HG03575 (cell line): ENCODE results near the gene DNAH14.
"Not testable (repeated sequence)": the region's sequence is repeated elsewhere in the genome, so short reads cannot be mapped to it uniquely, and the experiment has no call there.

Experiments used
- ATAC-seq: cut with Tn5 transposase; IDR thresholded peaks from one replicate; pipeline ENCODE4 v1.9.1; 2021; ENCODE audit not compliant: unreplicated experiment, insufficient number of reproducible peaks, low FRiP score; ENCODE audit errors: extremely low read depth

The DNAH14 gene

GRCh38 chr1:225113265-225113664 is 183.8 kb downstream of the DNAH14 start:
- no peak for ATAC-seq

GRCh38 chr1:225114354-225114990 is 185.0 kb downstream of the DNAH14 start:
- ATAC-seq: no peak

- ATAC-seq: no peak
Observed at GRCh38 chr1:225119307-225119706, 189.8 kb downstream of the DNAH14 start.

- no peak for ATAC-seq
Observed at GRCh38 chr1:225121095-225121494, 191.6 kb downstream of the DNAH14 start.

- no peak for ATAC-seq
Observed at GRCh38 chr1:225131869-225132268, 202.4 kb downstream of the DNAH14 start.

- no peak for ATAC-seq
Observed at GRCh38 chr1:225137976-225138375, 208.5 kb downstream of the DNAH14 start.

- no peak for ATAC-seq
Observed at GRCh38 chr1:225143001-225143400, 213.5 kb downstream of the DNAH14 start.

GRCh38 chr1:225146478-225146877 is 217.0 kb downstream of the DNAH14 start:
- no peak for ATAC-seq

- ATAC-seq: not testable (repeated sequence)
Observed at GRCh38 chr1:225147791-225148190, 218.3 kb downstream of the DNAH14 start.

GRCh38 chr1:225152061-225152460 is 222.6 kb downstream of the DNAH14 start:
- ATAC-seq: no peak

GRCh38 chr1:225155555-225155954 is 226.1 kb downstream of the DNAH14 start:
- ATAC-seq: no peak

- no peak for ATAC-seq
Observed at GRCh38 chr1:225156254-225156653, 226.8 kb downstream of the DNAH14 start.

GRCh38 chr1:225158291-225158690 is 228.8 kb downstream of the DNAH14 start:
- no peak for ATAC-seq

- no peak for ATAC-seq
Observed at GRCh38 chr1:225159793-225160192, 230.3 kb downstream of the DNAH14 start.

- not testable (repeated sequence) for ATAC-seq
Observed at GRCh38 chr1:225177409-225177808, 247.9 kb downstream of the DNAH14 start.

- no peak for ATAC-seq
Observed at GRCh38 chr1:225179686-225180085, 250.2 kb downstream of the DNAH14 start.

- no peak for ATAC-seq
Observed at GRCh38 chr1:225182716-225183115, 253.2 kb downstream of the DNAH14 start.

GRCh38 chr1:225191199-225191753 is 261.8 kb downstream of the DNAH14 start:
- no peak for ATAC-seq

GRCh38 chr1:225201447-225201846 is 272.0 kb downstream of the DNAH14 start:
- ATAC-seq: no peak

GRCh38 chr1:225207791-225208190 is 278.3 kb downstream of the DNAH14 start:
- ATAC-seq: no peak

GRCh38 chr1:225209153-225209552 is 279.7 kb downstream of the DNAH14 start:
- ATAC-seq: no peak
